Body of pancreas (tissue), 4 donors: ENCODE measurements around the gene ADAMTS7. TPM values are rescaled to one million over a fixed set of nuclear protein-coding genes. Genes with fewer than 3 reads are reported as not detected.
"Not testable (repeated sequence)": the region's sequence is repeated elsewhere in the genome, so short reads cannot be mapped to it uniquely, and the experiment has no call there.

Source experiments
- ATAC-seq: fragments of 150-250 bp; one replicate; pipeline ENCODE4 v1.9.1; 2016
- DNase-seq, 4 donors: peaks; one replicate each; pipeline ENCODE4 v3.0.0-alpha.2; 2019
- H3K27ac ChIP-seq, 4 donors: fragments of 200-600 bp; sonication (generic); 1 replicate in 3 of 4; 2 replicates in 1 of 4; pipeline versions ENCODE4 v1.5.1 to v1.6.1; 2016 to 2019; ENCODE audit warnings: mild to moderate bottlenecking in 1 of 4, mixed read lengths in 1 of 4, moderate library complexity in 1 of 4
- H3K27me3 ChIP-seq, 2 donors: fragments of 200-600 bp; sonication (generic); one replicate each; pipeline ENCODE4 v1.6.0; 2016; ENCODE audit warnings: mild to moderate bottlenecking in 1 of 2
- H3K36me3 ChIP-seq, 2 donors: fragments of 200-600 bp; sonication (generic); replicated peaks in 1 of 2; 2 replicates each; pipeline ENCODE4 v1.5.1; 2016; ENCODE audit warnings: low read depth in 2 of 2; ENCODE audit not compliant: insufficient read depth in 1 of 2
- H3K4me1 ChIP-seq: fragments of 200-600 bp; sonication (generic); one replicate; pipeline ENCODE4 v1.6.0; 2016
- H3K4me3 ChIP-seq, 2 donors: fragments of 200-600 bp; sonication (generic); 1 replicate in 1 of 2; 2 replicates in 1 of 2; pipeline ENCODE4 v1.5.1; 2016 to 2019
- H3K9me3 ChIP-seq, 3 donors: fragments of 200-600 bp; sonication (generic); 1 replicate in 2 of 3; 2 replicates in 1 of 3; pipeline ENCODE4 v1.5.1; 2016
- CTCF ChIP-seq, 7 experiments: fragments of 450-650 bp in 4 of 7; fragments of 200-600 bp in 3 of 7; sonication (generic) in 3 of 7; IDR thresholded peaks; one replicate each; pipeline ENCODE4 v1.5.1; 2016 to 2019; ENCODE audit warnings: antibody characterized with exemption in 7 of 7
- POLR2A ChIP-seq, 3 donors: fragments of 450-650 bp; IDR thresholded peaks; one replicate each; pipeline ENCODE4 v1.6.1; 2016; ENCODE audit warnings: antibody characterized with exemption in 3 of 3, mild to moderate bottlenecking in 2 of 3
- WGBS, 2 donors: methylation state at CpG; one replicate each; pipeline ENCODE4 v1.1.5; 2017; 5-methylcytosine and 5-hydroxymethylcytosine counted together
- intact Hi-C: fragments of 100-400 bp; cut with DNase I; formaldehyde crosslinking; loops from one replicate; pipeline ENCODE4 v1.15.1; 2023
- total RNA-seq, 2 donors: library from RNA; depleted of rRNA; stranded (reverse); fragments of >200 nt; gene quantifications; one replicate each; pipeline ENCODE4 v1.1.0, GENCODE V29; 2016

Gene ADAMTS7
- total RNA-seq, 2 donors from 2014 or later, result 0.33 to 2.1 TPM

GRCh38 chr15:78768531-78769408 lies 42.5 kb downstream of the ADAMTS7 start:
- Histone ChIP-seq H3K4me1 (no peaks in the 10 kb centered on the region), H3K27me3 (no peaks in the 10 kb centered on the region), H3K27ac (no peak overlapping the region), H3K36me3 (no peaks in the 10 kb centered on the region), H3K4me3 (no peak overlapping the region), H3K9me3 (no peaks in the 10 kb centered on the region)
- TF ChIP-seq POLR2A (IDR thresholded peaks at IDR 0.05), result no peak
- TF ChIP-seq CTCF (IDR thresholded peaks at IDR 0.05), result no peak
- DNase-seq, result no peak
- ATAC-seq, result no peak
- intact Hi-C loops, result no loop called here
- 81 to 87% methylated on average over 14 to 17 of the region's 18 CpGs for WGBS, 2 donors

GRCh38 chr15:78768096-78768495 lies 43.2 kb downstream of the ADAMTS7 start:
- TF ChIP-seq CTCF (IDR thresholded peaks at IDR 0.05) (no peak), POLR2A (IDR thresholded peaks at IDR 0.05) (no peak)
- Histone ChIP-seq H3K9me3 (no peaks in the 10 kb centered on the region), H3K27ac (no peak overlapping the region), H3K36me3 (no peaks in the 10 kb centered on the region), H3K4me1 (no peaks in the 10 kb centered on the region), H3K4me3 (no peak overlapping the region), H3K27me3 (no peaks in the 10 kb centered on the region)
- ATAC-seq (no peak), DNase-seq (no peak)
- WGBS, 2 donors, result 79 to 80% methylated on average over 5 to 11 of the region's 13 CpGs
- intact Hi-C loops, result no loop called here

GRCh38 chr15:78767331-78767951 lies 43.8 kb downstream of the ADAMTS7 start:
- WGBS, 2 donors, result 83% methylated on average over 13 of the region's 16 CpGs; no CpG with 5 or more reads in 1 of the 2 donors
- TF ChIP-seq CTCF (IDR thresholded peaks at IDR 0.05), result no peak
- TF ChIP-seq POLR2A (IDR thresholded peaks at IDR 0.05), result no peak
- no peaks in the 10 kb centered on the region for H3K9me3 ChIP-seq
- intact Hi-C loops, result no loop called here
- DNase-seq (no peak), ATAC-seq (no peak)
- no peak overlapping the region for H3K27ac ChIP-seq
- H3K4me3 ChIP-seq, result no peak overlapping the region
- H3K27me3 ChIP-seq, result no peaks in the 10 kb centered on the region
- no peaks in the 10 kb centered on the region for H3K36me3 ChIP-seq
- no peaks in the 10 kb centered on the region for H3K4me1 ChIP-seq

- H3K4me3 ChIP-seq, H3K4me1 ChIP-seq, H3K27me3 ChIP-seq, H3K27ac ChIP-seq, ATAC-seq, intact Hi-C loops, H3K9me3 ChIP-seq, DNase-seq, H3K36me3 ChIP-seq: not testable (repeated sequence)
- 96 to 100% methylated on average over 5 to 8 of the region's 21 CpGs for WGBS, 2 donors
Measured at GRCh38 chr15:78766641-78767071, 44.6 kb downstream of the ADAMTS7 start.

GRCh38 chr15:78766041-78766440 lies 45.2 kb downstream of the ADAMTS7 start:
- H3K4me1 ChIP-seq, result no peaks in the 10 kb centered on the region
- intact Hi-C loops, result no loop called here
- no peaks in the 10 kb centered on the region for H3K27me3 ChIP-seq
- DNase-seq, result no peak
- no peak for TF ChIP-seq CTCF (IDR thresholded peaks at IDR 0.05)
- TF ChIP-seq POLR2A (IDR thresholded peaks at IDR 0.05), result no peak
- ATAC-seq, result no peak
- H3K4me3 ChIP-seq, result no peak overlapping the region
- H3K36me3 ChIP-seq, result no peaks in the 10 kb centered on the region
- no peak overlapping the region for H3K27ac ChIP-seq
- WGBS, 2 donors, result 97% methylated on average over 6 of the region's 6 CpGs; no CpG with 5 or more reads in 1 of the 2 donors
- no peaks in the 10 kb centered on the region for H3K9me3 ChIP-seq

GRCh38 chr15:78765154-78765860 lies 46.0 kb downstream of the ADAMTS7 start:
- DNase-seq, intact Hi-C loops, H3K27ac ChIP-seq, H3K4me3 ChIP-seq, H3K27me3 ChIP-seq, H3K36me3 ChIP-seq, H3K9me3 ChIP-seq, H3K4me1 ChIP-seq: not testable (repeated sequence)
- WGBS, 2 donors, result 88% methylated on average over 15 of the region's 18 CpGs; no CpG with 5 or more reads in 1 of the 2 donors
- ATAC-seq, result peak; percentile 10

GRCh38 chr15:78764340-78765153 lies 46.7 kb downstream of the ADAMTS7 start:
- H3K36me3 ChIP-seq, H3K27me3 ChIP-seq, intact Hi-C loops, H3K4me1 ChIP-seq, H3K9me3 ChIP-seq, H3K27ac ChIP-seq, DNase-seq, ATAC-seq, H3K4me3 ChIP-seq: not testable (repeated sequence)
- 86 to 97% methylated on average over 14 to 28 of the region's 28 CpGs for WGBS, 2 donors
